Lower leg skin (tissue), 3 donors: ENCODE data around the gene TNFAIP8L1.

Experiments
- CTCF ChIP-seq, 3 donors: fragments of 450-650 bp; IDR thresholded peaks; one replicate each; pipeline ENCODE4 v1.5.1; 2016; ENCODE audit warnings: antibody characterized with exemption in 3 of 3, mild to moderate bottlenecking in 3 of 3, moderate library complexity in 2 of 3
- POLR2A ChIP-seq, 2 donors: fragments of 450-650 bp; IDR thresholded peaks; one replicate each; pipeline ENCODE4 v1.6.1; 2016 to 2017; ENCODE audit warnings: antibody characterized with exemption in 2 of 2, mild to moderate bottlenecking in 1 of 2, moderate library complexity in 1 of 2

- TF ChIP-seq CTCF (IDR thresholded peaks at IDR 0.05) (no peak), POLR2A (IDR thresholded peaks at IDR 0.05) (no peak)
Measured at GRCh38 chr19:4673726-4674125, 34.4 kb downstream of the TNFAIP8L1 start.
